ENCODE results near the gene PNKD.

DNA sequence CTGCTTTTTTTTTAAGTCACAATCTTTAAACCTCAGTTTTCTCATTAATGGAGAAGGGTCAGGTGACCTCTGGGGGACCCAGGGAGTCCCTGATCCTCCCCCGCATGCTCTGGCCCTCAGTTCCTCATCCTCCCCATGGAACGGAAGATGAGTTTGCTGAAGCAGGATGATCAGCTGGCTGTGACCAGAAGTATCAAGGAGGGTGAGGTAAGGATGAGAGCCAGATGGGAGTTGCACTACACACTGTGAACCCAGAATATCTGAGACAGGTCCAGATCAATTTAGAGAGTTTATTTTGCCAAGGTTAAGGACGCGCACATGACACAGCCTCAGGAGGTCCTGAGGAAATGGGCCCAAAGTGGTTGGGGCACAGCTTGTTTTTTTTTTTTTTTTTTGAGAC is 90.1 kb downstream of the PNKD start:
- TF ChIP-seq, protein P1, sequence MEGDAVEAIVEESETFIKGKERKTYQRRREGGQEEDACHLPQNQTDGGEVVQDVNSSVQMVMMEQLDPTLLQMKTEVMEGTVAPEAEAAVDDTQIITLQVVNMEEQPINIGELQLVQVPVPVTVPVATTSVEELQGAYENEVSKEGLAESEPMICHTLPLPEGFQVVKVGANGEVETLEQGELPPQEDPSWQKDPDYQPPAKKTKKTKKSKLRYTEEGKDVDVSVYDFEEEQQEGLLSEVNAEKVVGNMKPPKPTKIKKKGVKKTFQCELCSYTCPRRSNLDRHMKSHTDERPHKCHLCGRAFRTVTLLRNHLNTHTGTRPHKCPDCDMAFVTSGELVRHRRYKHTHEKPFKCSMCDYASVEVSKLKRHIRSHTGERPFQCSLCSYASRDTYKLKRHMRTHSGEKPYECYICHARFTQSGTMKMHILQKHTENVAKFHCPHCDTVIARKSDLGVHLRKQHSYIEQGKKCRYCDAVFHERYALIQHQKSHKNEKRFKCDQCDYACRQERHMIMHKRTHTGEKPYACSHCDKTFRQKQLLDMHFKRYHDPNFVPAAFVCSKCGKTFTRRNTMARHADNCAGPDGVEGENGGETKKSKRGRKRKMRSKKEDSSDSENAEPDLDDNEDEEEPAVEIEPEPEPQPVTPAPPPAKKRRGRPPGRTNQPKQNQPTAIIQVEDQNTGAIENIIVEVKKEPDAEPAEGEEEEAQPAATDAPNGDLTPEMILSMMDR (IDR thresholded peaks at IDR 0.05): no peak
- no peak for TF ChIP-seq POLR2A (IDR thresholded peaks at IDR 0.05)
